Epithelial cell of esophagus (primary cell): ENCODE data around the gene BIRC3.
"Not testable (repeated sequence)": the region's sequence is repeated elsewhere in the genome, so short reads cannot be mapped to it uniquely, and the experiment has no call there.

Experiments
- DNase-seq: peaks from one replicate; pipeline ENCODE4 v3.0.0; 2010; ENCODE audit warnings: low read depth
- H3K4me3 ChIP-seq: 2 replicates; pipeline ENCODE4 v1.5.1; 2011; ENCODE audit warnings: mild to moderate bottlenecking, low read length, control low read depth
- CTCF ChIP-seq: IDR thresholded peaks from 2 replicates; pipeline ENCODE4 v1.5.1; 2011; ENCODE audit warnings: low read depth, mild to moderate bottlenecking, low read length, control low read depth, inconsistent platforms; ENCODE audit not compliant: insufficient read depth; ENCODE audit errors: missing control alignments

Gene BIRC3

DNA sequence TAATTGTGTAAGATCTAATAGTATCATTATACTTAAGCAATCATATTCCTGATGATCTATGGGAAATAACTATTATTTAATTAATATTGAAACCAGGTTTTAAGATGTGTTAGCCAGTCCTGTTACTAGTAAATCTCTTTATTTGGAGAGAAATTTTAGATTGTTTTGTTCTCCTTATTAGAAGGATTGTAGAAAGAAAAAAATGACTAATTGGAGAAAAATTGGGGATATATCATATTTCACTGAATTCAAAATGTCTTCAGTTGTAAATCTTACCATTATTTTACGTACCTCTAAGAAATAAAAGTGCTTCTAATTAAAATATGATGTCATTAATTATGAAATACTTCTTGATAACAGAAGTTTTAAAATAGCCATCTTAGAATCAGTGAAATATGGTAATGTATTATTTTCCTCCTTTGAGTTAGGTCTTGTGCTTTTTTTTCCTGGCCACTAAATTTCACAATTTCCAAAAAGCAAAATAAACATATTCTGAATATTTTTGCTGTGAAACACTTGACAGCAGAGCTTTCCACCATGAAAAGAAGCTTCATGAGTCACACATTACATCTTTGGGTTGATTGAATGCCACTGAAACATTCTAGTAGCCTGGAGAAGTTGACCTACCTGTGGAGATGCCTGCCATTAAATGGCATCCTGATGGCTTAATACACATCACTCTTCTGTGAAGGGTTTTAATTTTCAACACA lies 6.4 kb downstream of the BIRC3 start:
- no peak overlapping the region for H3K4me3 ChIP-seq
- peak; percentile 57 for DNase-seq
- no peak for TF ChIP-seq CTCF

DNA sequence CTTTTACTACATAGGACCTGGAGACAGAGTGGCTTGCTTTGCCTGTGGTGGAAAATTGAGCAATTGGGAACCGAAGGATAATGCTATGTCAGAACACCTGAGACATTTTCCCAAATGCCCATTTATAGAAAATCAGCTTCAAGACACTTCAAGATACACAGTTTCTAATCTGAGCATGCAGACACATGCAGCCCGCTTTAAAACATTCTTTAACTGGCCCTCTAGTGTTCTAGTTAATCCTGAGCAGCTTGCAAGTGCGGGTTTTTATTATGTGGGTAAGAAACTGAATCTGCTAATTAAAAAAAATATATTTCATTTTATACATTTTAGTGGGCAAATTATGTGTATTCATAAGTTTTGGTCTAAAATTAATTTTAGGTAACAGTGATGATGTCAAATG lies 7.8 kb downstream of the BIRC3 start:
- TF ChIP-seq CTCF, result peak; percentile 8
- DNase-seq, result peak; percentile 39
- H3K4me3 ChIP-seq, result no peak overlapping the region

DNA sequence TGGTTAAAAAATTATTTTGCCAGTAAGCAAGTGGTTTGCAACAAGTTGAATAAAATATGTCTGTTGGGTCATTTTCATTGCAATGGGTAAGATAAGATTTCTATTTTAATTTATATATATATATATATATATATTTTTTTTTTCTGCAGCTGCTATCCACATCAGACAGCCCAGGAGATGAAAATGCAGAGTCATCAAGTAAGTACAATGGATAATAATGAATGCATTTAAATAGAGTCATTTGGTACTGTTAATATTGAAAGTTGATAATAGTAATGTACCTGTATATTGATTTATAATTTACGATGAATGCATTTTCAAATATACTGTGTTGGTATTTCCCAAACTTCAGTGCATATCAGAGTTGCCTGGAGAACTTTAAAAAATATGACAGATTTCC lies 11.5 kb downstream of the BIRC3 start:
- H3K4me3 ChIP-seq, result no peak overlapping the region
- no peak for DNase-seq
- TF ChIP-seq CTCF, result no peak

GRCh38 chr11:102330231-102330630 lies 12.9 kb downstream of the BIRC3 start:
- no peak for TF ChIP-seq CTCF
- DNase-seq, result no peak
- H3K4me3 ChIP-seq, result no peak overlapping the region

DNA sequence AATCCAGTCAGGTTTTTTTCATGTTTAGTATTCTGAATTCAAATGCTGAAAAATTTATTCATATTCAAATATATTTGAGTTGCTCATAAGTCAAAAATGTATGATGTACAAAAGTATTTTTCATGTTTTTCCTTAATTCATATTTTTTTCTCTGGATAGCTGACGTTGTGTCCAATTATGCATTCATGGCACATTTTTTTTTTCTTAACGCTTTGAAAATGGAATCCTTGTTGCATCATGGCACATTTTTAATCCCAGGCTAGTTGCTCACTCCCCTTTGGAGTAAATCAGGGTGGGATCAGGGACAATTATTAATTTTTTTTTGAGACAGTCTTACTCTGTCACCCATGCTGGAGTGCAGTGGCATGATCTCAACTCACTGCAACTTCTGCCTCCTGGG lies 14.1 kb downstream of the BIRC3 start:
- TF ChIP-seq CTCF, result no peak
- no peak for DNase-seq
- H3K4me3 ChIP-seq, result no peak overlapping the region

- DNase-seq, result no peak
- TF ChIP-seq CTCF, result no peak
These were observed 15.3 kb downstream of the BIRC3 start for GRCh38 chr11:102332611-102332994.

GRCh38 chr11:102338479-102339010 lies 21.3 kb downstream of the BIRC3 start:
- H3K4me3 ChIP-seq, result no peak overlapping the region
- DNase-seq, result no peak
- TF ChIP-seq CTCF, result no peak

More at GRCh38 chr11:102332611-102332994, 15.3 kb downstream of the BIRC3 start:
- H3K4me3 ChIP-seq, result no peak overlapping the region

- not testable (repeated sequence) for H3K4me3 ChIP-seq, DNase-seq
These were observed 24.0 kb downstream of the BIRC3 start for GRCh38 chr11:102341311-102341710.
